Islet of Langerhans (tissue), 1 donor: ENCODE data around the gene UBXN7.
A peak's percentile ranks its signal among the peaks of the same experiment; 100 is the strongest.
"Not testable (repeated sequence)": the region's sequence is repeated elsewhere in the genome, so short reads cannot be mapped to it uniquely, and the experiment has no call there.

ENCODE experiments used
- FAIRE-seq: peaks from one replicate; lab custom pipeline; 2011; peaks lifted over from hg19 to GRCh38; lab: Jason Lieb, UNC

Gene UBXN7, protein sequence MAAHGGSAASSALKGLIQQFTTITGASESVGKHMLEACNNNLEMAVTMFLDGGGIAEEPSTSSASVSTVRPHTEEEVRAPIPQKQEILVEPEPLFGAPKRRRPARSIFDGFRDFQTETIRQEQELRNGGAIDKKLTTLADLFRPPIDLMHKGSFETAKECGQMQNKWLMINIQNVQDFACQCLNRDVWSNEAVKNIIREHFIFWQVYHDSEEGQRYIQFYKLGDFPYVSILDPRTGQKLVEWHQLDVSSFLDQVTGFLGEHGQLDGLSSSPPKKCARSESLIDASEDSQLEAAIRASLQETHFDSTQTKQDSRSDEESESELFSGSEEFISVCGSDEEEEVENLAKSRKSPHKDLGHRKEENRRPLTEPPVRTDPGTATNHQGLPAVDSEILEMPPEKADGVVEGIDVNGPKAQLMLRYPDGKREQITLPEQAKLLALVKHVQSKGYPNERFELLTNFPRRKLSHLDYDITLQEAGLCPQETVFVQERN

GRCh38 chr3:196432137-196432879 is at the start of gene UBXN7:
Gene UBXN7 (minus strand): TSS chr3:196432427. CDS start chr3:196432399, 28 bp downstream.
- no peak for FAIRE-seq

GRCh38 chr3:196477678-196478077 is 45.5 kb upstream of the UBXN7 start:
- no peak for FAIRE-seq

DNA sequence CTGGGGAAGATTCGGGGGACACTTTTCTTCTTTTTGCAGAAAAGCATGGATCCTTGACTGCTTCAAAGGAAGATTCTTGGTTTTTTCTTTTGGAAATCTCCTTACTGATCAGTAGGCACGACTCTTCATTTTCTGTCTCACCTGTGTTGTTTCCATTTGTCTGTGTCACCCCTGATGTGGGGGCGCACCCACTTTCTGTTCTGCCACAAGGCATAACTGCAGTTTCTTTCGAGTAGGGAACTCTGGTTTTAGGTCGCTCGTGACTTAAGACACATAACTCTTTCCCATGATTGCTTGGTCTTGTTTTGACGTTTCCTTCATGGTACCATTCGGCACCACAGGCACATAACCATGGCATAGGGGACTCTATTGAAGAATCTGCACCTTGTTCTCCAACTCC is 40.1 kb upstream of the UBXN7 start:
- no peak for FAIRE-seq

DNA sequence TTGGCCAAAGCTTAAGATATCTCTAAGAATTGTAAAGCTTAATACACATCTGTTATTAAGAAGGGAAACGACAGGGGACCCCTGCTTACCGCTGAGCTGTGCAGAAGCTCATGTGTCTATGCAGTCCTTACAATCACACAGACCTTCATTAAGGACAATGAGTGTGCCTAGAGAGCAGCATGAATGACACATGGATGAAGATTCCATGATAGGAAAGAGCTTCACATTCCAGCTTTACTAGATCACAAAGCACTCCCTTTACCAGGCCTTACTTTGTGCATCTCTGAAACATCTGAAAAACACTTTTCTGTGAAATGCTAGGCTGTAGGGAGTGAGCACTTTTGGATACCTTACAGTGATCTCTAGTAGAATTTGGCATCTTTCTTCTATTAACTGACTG is 39.3 kb upstream of the UBXN7 start:
- no peak for FAIRE-seq

- not testable (repeated sequence) for FAIRE-seq
These were observed 38.0 kb upstream of the UBXN7 start for GRCh38 chr3:196470182-196470581.

DNA sequence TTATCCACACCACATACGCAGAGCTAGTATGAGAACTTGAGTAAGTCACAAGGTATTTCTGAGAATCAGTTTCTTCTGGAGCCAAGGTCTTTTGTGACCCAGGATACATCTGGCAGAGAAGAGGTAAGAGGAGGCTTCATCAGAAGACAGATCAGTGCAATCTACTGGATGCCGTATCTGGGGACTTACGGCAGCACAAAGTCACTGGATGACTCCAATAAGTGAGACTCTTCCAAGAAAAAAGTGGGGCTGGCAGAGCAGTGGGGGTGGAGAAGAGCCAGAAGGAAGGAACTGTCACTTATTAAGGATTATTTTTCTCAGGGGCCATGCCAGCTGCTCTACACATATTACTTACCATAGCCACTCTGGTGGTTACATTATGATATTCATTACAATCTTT is 31.6 kb upstream of the UBXN7 start:
- no peak for FAIRE-seq

GRCh38 chr3:196463478-196463756 is 31.2 kb upstream of the UBXN7 start:
- FAIRE-seq: no peak

- not testable (repeated sequence) for FAIRE-seq
These were observed 30.7 kb upstream of the UBXN7 start for GRCh38 chr3:196462680-196463477.

DNA sequence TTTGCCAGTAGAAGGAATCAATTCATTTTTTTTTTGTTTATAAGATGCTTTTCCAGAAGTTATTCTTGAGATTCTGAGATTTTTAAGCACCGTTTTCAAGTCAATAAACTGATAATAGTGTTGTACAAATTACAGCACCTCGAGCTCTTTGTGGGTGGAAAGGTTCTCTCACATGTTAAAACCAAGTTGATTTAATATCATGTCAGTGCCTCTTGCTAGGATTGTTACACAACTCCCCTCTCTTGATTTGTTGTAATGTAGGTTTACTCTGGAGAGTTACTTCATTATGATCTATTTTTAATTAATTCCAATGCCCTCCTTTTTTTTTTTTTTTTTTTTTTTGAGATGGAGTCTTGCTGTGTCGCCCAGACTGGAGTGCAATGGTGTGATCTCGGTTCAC is 25.8 kb upstream of the UBXN7 start:
- no peak for FAIRE-seq

- FAIRE-seq: not testable (repeated sequence)
These were observed 25.2 kb upstream of the UBXN7 start for GRCh38 chr3:196457470-196457869.

DNA sequence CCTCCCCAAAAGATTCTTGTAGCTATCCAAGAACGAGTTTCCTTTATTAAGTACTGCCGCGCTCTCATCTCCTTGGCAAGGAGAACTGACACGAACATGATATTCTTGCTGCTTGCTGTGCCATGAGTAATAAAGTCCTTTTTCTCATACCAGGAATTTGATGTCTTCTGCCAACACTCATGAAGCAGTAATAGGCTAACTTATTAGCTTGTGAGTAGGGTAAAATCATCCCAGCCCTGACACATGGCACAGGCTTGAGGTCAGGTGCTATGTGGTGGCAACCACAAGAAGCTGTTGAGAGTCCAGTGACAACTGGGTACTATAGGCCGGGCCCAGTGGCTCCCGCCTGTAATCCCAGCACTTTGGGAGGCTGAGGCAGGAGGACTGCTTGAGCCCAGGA is 22.7 kb upstream of the UBXN7 start:
- FAIRE-seq: no peak

- not testable (repeated sequence) for FAIRE-seq
These were observed 13.2 kb upstream of the UBXN7 start for GRCh38 chr3:196445391-196445790.

DNA sequence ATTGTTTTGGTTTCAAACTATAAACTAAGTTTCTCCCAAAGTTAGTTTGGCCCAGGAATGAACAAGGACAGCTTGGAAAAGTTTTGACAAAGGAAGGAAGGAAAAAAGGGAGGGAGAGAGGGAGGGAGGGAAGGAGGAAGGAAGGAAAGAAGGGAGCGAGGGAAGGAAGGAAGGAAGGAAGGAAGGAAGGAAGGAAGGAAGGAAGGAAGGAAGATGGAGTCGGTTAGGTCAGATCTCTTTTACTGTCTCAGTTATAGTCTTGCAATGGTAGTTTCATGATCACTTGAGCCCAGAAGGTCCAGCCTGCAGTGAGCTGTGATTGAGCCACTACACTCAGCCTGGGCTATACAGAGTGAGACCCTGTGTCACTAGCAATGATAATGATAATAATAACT is 12.3 kb upstream of the UBXN7 start:
- no peak for FAIRE-seq

DNA sequence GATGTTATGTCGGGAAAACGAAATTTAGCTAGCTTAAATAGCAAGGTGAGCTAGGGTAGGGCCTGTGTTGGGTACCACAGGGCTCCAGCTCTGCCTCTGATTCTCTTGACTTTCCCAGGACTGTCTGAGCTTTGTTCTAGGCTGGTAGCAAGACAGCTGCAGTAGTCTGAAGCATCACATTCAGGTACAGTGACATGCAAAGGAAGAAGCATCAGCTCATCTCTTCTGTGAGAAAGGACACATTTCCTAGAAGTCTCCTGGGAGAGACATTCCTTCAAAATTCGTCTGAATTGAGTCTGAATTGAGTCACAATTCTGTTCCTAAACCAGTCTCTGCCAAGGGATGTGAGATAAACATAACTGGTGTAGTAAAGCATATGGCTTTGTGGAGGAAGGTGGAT is 8.5 kb upstream of the UBXN7 start:
- FAIRE-seq: no peak

DNA sequence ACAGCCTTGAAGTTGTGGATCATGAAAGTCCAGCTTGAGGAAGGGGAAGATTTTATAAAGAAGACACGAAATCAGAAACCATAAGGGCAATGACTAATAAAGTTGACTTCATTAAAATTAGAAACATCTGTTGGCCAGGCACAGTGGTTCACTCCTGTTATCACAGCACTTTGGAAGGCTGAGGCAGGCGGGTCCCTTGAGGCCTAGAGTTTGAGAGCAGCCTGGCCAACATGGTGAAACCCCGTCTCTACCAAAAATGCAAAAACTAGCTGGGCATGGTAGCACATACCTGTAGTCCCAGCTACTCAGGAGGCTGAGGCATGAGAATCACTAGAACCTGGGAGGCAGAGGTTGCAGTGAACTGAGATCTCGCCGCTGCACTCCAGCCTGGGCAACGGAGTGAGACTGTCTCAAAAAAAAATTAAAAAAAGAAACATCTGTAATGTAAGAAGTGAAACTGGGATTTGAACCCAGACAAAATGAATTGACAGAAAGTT is 7.9 kb upstream of the UBXN7 start:
- no peak for FAIRE-seq

- FAIRE-seq: peak; percentile 24
These were observed 768 bp downstream of the UBXN7 start for GRCh38 chr3:196431181-196432136.

GRCh38 chr3:196428041-196428440 is 4.2 kb downstream of the UBXN7 start:
- no peak for FAIRE-seq

GRCh38 chr3:196424421-196424820 is 7.8 kb downstream of the UBXN7 start:
- not testable (repeated sequence) for FAIRE-seq

- no peak for FAIRE-seq
These were observed 9.0 kb downstream of the UBXN7 start for GRCh38 chr3:196423044-196423781.

DNA sequence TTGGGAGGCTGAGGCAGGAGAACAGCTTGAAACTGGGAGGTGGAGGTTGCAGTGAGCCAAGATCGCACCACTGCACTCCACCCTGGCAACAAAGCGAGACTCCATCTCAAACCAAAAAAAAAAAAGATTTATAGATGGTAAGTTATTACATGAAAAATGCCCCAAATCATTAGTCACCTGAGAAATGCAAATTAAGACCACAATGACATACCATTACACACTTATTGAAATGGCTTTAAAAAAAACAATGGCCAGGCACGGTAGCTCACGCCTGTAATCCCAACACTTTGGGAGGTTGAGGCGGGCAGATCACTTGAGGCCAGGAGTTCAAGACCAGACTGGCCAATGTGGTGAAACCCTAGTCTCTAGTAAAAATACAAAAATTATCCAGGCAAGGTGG is 10.6 kb downstream of the UBXN7 start:
- not testable (repeated sequence) for FAIRE-seq

DNA sequence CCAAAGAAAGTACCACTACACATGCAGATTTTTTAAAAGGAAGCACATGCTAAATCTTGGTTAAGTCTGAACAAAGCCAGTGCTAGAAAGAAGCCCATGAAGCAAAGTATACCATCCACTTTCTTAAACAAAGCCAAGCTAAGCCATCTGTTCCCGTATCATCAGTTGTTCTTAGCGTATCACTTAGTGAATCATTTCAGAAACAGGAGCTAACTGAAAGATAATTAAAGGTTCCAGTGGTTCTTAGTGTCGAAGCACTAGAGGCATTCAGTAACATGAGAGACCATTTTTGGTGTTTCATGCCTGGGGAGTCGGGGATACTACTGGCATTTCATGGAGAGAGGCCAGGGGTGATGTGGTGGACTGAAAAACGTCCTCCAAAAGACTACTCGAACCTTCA is 12.8 kb downstream of the UBXN7 start:
- no peak for FAIRE-seq
